Keratinocyte (primary cell): ENCODE data around the gene TENM4. TPM values are rescaled to one million over a fixed set of nuclear protein-coding genes. Genes with fewer than 3 reads are reported as not detected.

ENCODE experiments used
- DNase-seq: peaks from one replicate; pipeline ENCODE4 v3.0.0-alpha.2; 2011; ENCODE audit warnings: low read depth, missing footprints, low spot score
- FAIRE-seq: peaks from 2 replicates; lab custom pipeline; 2011; peaks lifted over from hg19 to GRCh38; lab: Jason Lieb, UNC
- H2AFZ ChIP-seq: 2 replicates; pipeline ENCODE4 v1.6.0; 2012; ENCODE audit warnings: low read length, control low read depth, inconsistent platforms; ENCODE audit not compliant: control insufficient read depth
- H3K27ac ChIP-seq: 2 replicates; pipeline ENCODE4 v1.5.1; 2011; ENCODE audit warnings: low read length; ENCODE audit not compliant: control insufficient read depth, insufficient read depth
- H3K27me3 ChIP-seq: 3 replicates; pipeline ENCODE4 v1.6.0; 2011; ENCODE audit warnings: low read length; ENCODE audit not compliant: control insufficient read depth, insufficient read depth; ENCODE audit errors: extremely low read depth
- H3K36me3 ChIP-seq, 2 experiments: 2 replicates in 1 of 2; 3 replicates in 1 of 2; pipeline ENCODE4 v1.5.1; 2011; ENCODE audit warnings: low read length in 2 of 2, mild to moderate bottlenecking in 1 of 2; ENCODE audit not compliant: control insufficient read depth in 2 of 2, insufficient read depth in 2 of 2; ENCODE audit errors: extremely low read depth in 1 of 2
- H3K4me1 ChIP-seq: 3 replicates; pipeline ENCODE4 v1.5.1; 2011; ENCODE audit warnings: low read length; ENCODE audit not compliant: control insufficient read depth, insufficient read depth; ENCODE audit errors: extremely low read depth
- H3K4me2 ChIP-seq: 3 replicates; pipeline ENCODE4 v1.6.0; 2011; ENCODE audit warnings: low read depth, low read length; ENCODE audit not compliant: control insufficient read depth, insufficient read depth; ENCODE audit errors: extremely low read depth
- H3K4me3 ChIP-seq, 3 experiments: fragments of 200-600 bp in 1 of 3; sonication (generic) in 1 of 3; 2 replicates in 2 of 3; 3 replicates in 1 of 3; pipeline ENCODE4 v1.5.1; 2011 to 2016; ENCODE audit warnings: low read length in 3 of 3, mild to moderate bottlenecking in 3 of 3, control low read depth in 2 of 3, inconsistent platforms in 1 of 3, low read depth in 1 of 3, mixed read lengths in 1 of 3, mixed run types in 1 of 3, moderate library complexity in 1 of 3; ENCODE audit not compliant: control insufficient read depth in 2 of 3, insufficient read depth in 2 of 3; ENCODE audit errors: extremely low read depth in 1 of 3
- H3K79me2 ChIP-seq: 2 replicates; pipeline ENCODE4 v1.6.0; 2012; ENCODE audit warnings: low read length; ENCODE audit not compliant: control insufficient read depth, insufficient read depth
- H3K9ac ChIP-seq: 3 replicates; pipeline ENCODE4 v1.6.0; 2011; ENCODE audit warnings: low read length; ENCODE audit not compliant: control insufficient read depth, insufficient read depth; ENCODE audit errors: extremely low read depth
- H3K9me1 ChIP-seq: 3 replicates; pipeline ENCODE4 v1.6.0; 2011; ENCODE audit warnings: low read length; ENCODE audit not compliant: control insufficient read depth, insufficient read depth; ENCODE audit errors: extremely low read depth
- H3K9me3 ChIP-seq: 2 replicates; pipeline ENCODE4 v1.5.1; 2012; ENCODE audit warnings: low read depth, low read length; ENCODE audit not compliant: control insufficient read depth
- H4K20me1 ChIP-seq: 3 replicates; pipeline ENCODE4 v1.6.0; 2011; ENCODE audit warnings: low read length; ENCODE audit not compliant: control insufficient read depth, insufficient read depth; ENCODE audit errors: extremely low read depth
- CTCF ChIP-seq, 3 experiments: IDR thresholded peaks in 1 of 3; conservative IDR thresholded peaks in 1 of 3; optimal IDR thresholded peaks in 1 of 3; 2 replicates in 2 of 3; 3 replicates in 1 of 3; pipeline versions ENCODE3 to v1.5.1; 2011; ENCODE audit warnings: low read length in 3 of 3, mild to moderate bottlenecking in 3 of 3, moderate library complexity in 2 of 3, control low read depth in 1 of 3, inconsistent platforms in 1 of 3; ENCODE audit not compliant: insufficient read depth in 2 of 3; ENCODE audit errors: extremely low read depth in 1 of 3
- EZH2 ChIP-seq: IDR thresholded peaks from one replicate; pipeline ENCODE4 v1.6.1; 2012; ENCODE audit warnings: inconsistent platforms, mild to moderate bottlenecking, low read length, moderate library complexity
- dilution Hi-C: fragments of 300-500 bp; cut with MboI; formaldehyde crosslinking; loops from one replicate; pipeline ENCODE4 v1.7.0; 2020; ENCODE audit warnings: low sequenced_read_pairs; ENCODE audit not compliant: extremely low pct_ligation_motif_present
- polyA plus RNA-seq, 5 experiments: library from polyadenylated mRNA; depleted of rRNA in 3 of 5; stranded (reverse) in 3 of 5; stranded (forward) in 1 of 5; unstranded in 1 of 5; fragments of >200 nt; gene quantifications; 1 replicate in 1 of 5; 2 replicates in 3 of 5; 3 replicates in 1 of 5; pipeline versions ENCODE4 v1.2.1 to v1.2.3, GENCODE V29; 2011 to 2012; ENCODE audit warnings: missing spikeins in 2 of 5, low read depth in 1 of 5, low replicate concordance in 1 of 5

TENM4 gene
- polyA plus RNA-seq, 1 donor (not counting 4 experiments of a cell fraction or from before 2014, with no cell fraction given), result 3.5 TPM

- peaks cover 2 to 3% of the 10 kb centered on the region in 2 experiments for H3K36me3 ChIP-seq
- FAIRE-seq (no peak), DNase-seq (no peak)
- no peak overlapping the region for H2AFZ ChIP-seq
- dilution Hi-C loops, result no loop called here
- H3K9me3 ChIP-seq, result no peaks in the 10 kb centered on the region
- H3K9me1 ChIP-seq, result no peaks in the 10 kb centered on the region
- peak overlapping the region; percentile 25 for H3K4me2 ChIP-seq
- TF ChIP-seq EZH2 (no peak), CTCF (optimal IDR thresholded peaks at IDR 0.05 in 1 of 3, IDR thresholded peaks at IDR 0.05 in 1 of 3, conservative IDR thresholded peaks at IDR 0.05 in 1 of 3; ENCODE audit: extremely low read depth in 1 of 3, insufficient read depth in 2 of 3, low read length in 3 of 3) (no peak)
- no peak overlapping the region for H3K9ac ChIP-seq
- no peaks in the 10 kb centered on the region for H4K20me1 ChIP-seq
- H3K4me1 ChIP-seq, result no peaks in the 10 kb centered on the region
- H3K27me3 ChIP-seq, result no peaks in the 10 kb centered on the region
- H3K27ac ChIP-seq, result no peak overlapping the region
- H3K79me2 ChIP-seq, result peaks cover 65% of the 10 kb centered on the region
- H3K4me3 ChIP-seq, result no peak overlapping the region
Measured at GRCh38 chr11:79406376-79406775, 34.5 kb downstream of the TENM4 start.

- Histone ChIP-seq H3K4me1 (no peaks in the 10 kb centered on the region), H3K27me3 (no peaks in the 10 kb centered on the region), H3K9me3 (no peaks in the 10 kb centered on the region), H3K27ac (no peak overlapping the region), H2AFZ (no peak overlapping the region), H4K20me1 (peaks cover 4% of the 10 kb centered on the region), H3K4me2 (no peak overlapping the region), H3K9ac (no peak overlapping the region), H3K9me1 (no peaks in the 10 kb centered on the region), H3K4me3 (no peak overlapping the region), H3K36me3 (peaks cover 2 to 3% of the 10 kb centered on the region in 2 experiments), H3K79me2 (peaks cover 58% of the 10 kb centered on the region)
- DNase-seq (no peak), FAIRE-seq (no peak)
- TF ChIP-seq EZH2 (no peak), CTCF (optimal IDR thresholded peaks at IDR 0.05 in 1 of 3, IDR thresholded peaks at IDR 0.05 in 1 of 3, conservative IDR thresholded peaks at IDR 0.05 in 1 of 3; ENCODE audit: extremely low read depth in 1 of 3, insufficient read depth in 2 of 3, low read length in 3 of 3) (no peak)
- dilution Hi-C loops, result no loop called here
Measured at GRCh38 chr11:79404806-79405205, 36.0 kb downstream of the TENM4 start.
